Measurements from ENCODE around the gene SFRP2. TPM values are rescaled to one million over a fixed set of nuclear protein-coding genes. Genes with fewer than 3 reads are reported as not detected.

SFRP2 gene
- 4.1 TPM for total RNA-seq
- polyA plus RNA-seq (ENCODE audit: insufficient read depth, low read depth, low replicate concordance): not detected
- long read RNA-seq, donor 1, partial matches to known transcripts: 0 of 4 reads
- long read RNA-seq, donor 1, other reads (novel, unspliced or antisense): 0 of 4 reads
- long read RNA-seq, donor 2, partial matches to known transcripts: 0 of 4 reads
- long read RNA-seq, donor 2, other reads (novel, unspliced or antisense): 0 of 4 reads
- long read RNA-seq, donor 3, partial matches to known transcripts: 0 of 4 reads
- long read RNA-seq, donor 3, other reads (novel, unspliced or antisense): 0 of 4 reads
- long read RNA-seq, donor 4, partial matches to known transcripts: 0 of 2 reads
- long read RNA-seq, donor 4, other reads (novel, unspliced or antisense): 0 of 2 reads
- long read RNA-seq, donor 5, partial matches to known transcripts: 0 of 1 reads
- long read RNA-seq, donor 5, other reads (novel, unspliced or antisense): 0 of 1 reads
- long read RNA-seq, donor 6, partial matches to known transcripts: 0 of 4 reads
- long read RNA-seq, donor 6, other reads (novel, unspliced or antisense): 0 of 4 reads
- long read RNA-seq, donor 7, transcript SFRP2-201 (3 exons, 2,032 nt): major isoform, 6 of 6 reads
- long read RNA-seq, donor 7, partial matches to known transcripts: 0 of 6 reads
- long read RNA-seq, donor 7, other reads (novel, unspliced or antisense): 0 of 6 reads
- long read RNA-seq, donor 8, transcript SFRP2-201 (3 exons, 2,032 nt): major isoform, 10 of 10 reads
- long read RNA-seq, donor 8, partial matches to known transcripts: 0 of 10 reads
- long read RNA-seq, donor 8, other reads (novel, unspliced or antisense): 0 of 10 reads
- long read RNA-seq, donor 9, partial matches to known transcripts: 0 of 2 reads
- long read RNA-seq, donor 9, other reads (novel, unspliced or antisense): 0 of 2 reads
- long read RNA-seq, donor 10, transcript SFRP2-201 (3 exons, 2,032 nt): major isoform, 7 of 7 reads
- long read RNA-seq, donor 10, partial matches to known transcripts: 0 of 7 reads
- long read RNA-seq, donor 10, other reads (novel, unspliced or antisense): 0 of 7 reads

- no peak within 1 kb of the TSS for H3K27ac ChIP-seq (ENCODE audit: low read depth in 2 of 2, low read length in 2 of 2)
- FAIRE-seq: no peak
- intact Hi-C loops (cut with DNase I): no loop called here
- H3K9me3 ChIP-seq (ENCODE audit: control insufficient read depth in 2 of 3, insufficient read depth in 1 of 3, low read length in 3 of 3): no peaks in the 10 kb centered on the region
- no peak within 1 kb of the TSS for H3K9ac ChIP-seq (ENCODE audit: low read length in 3 of 3)
- H3K4me3 ChIP-seq (ENCODE audit: low read length in 3 of 3): peak within 1 kb of the TSS in 1 of 3 donors; percentile 20
- no peaks in the 10 kb centered on the region for H3K36me3 ChIP-seq (ENCODE audit: control insufficient read depth in 2 of 3, insufficient read depth in 3 of 3, low read length in 3 of 3)
- DNase-seq: peak; percentile 73 to 86 (median 78)
- H3K27me3 ChIP-seq (ENCODE audit: control insufficient read depth, insufficient read depth, low read length): peaks cover 19% of the 10 kb centered on the region
- no peak for TF ChIP-seq CTCF (IDR thresholded peaks at IDR 0.05; ENCODE audit: borderline replicate concordance, extremely low read depth, insufficient read depth)
- peaks cover 0 to 11% (median 0%) of the 10 kb centered on the region in 3 donors for H3K4me1 ChIP-seq (ENCODE audit: control insufficient read depth in 2 of 3, insufficient read depth in 2 of 3, low read depth in 1 of 3, low read length in 3 of 3)
These were observed at the start of gene SFRP2 for GRCh38 chr4:153788413-153789276. TSS of gene SFRP2 (minus strand) at chr4:153789083. CDS start at chr4:153788835, 248 bp downstream.

- Histone ChIP-seq H3K9me3 (ENCODE audit: control insufficient read depth in 2 of 3, insufficient read depth in 1 of 3, low read length in 3 of 3) (no peaks in the 10 kb centered on the region), H3K4me3 (ENCODE audit: low read length in 3 of 3) (no peak overlapping the region), H3K4me1 (ENCODE audit: control insufficient read depth in 2 of 3, insufficient read depth in 2 of 3, low read depth in 1 of 3, low read length in 3 of 3) (no peaks in the 10 kb centered on the region), H3K27ac (ENCODE audit: low read depth in 2 of 2, low read length in 2 of 2) (no peak overlapping the region), H3K27me3 (ENCODE audit: control insufficient read depth, insufficient read depth, low read length) (no peaks in the 10 kb centered on the region), H3K36me3 (ENCODE audit: control insufficient read depth in 2 of 3, insufficient read depth in 3 of 3, low read length in 3 of 3) (no peaks in the 10 kb centered on the region), H3K9ac (ENCODE audit: low read length in 3 of 3) (no peak overlapping the region)
- intact Hi-C loops (cut with DNase I): no loop called here
- FAIRE-seq (no peak), DNase-seq (peak in 1 of 5 donors; percentile 7)
- TF ChIP-seq CTCF (IDR thresholded peaks at IDR 0.05; ENCODE audit: borderline replicate concordance, extremely low read depth, insufficient read depth): no peak
These were observed 49.7 kb upstream of the SFRP2 start for GRCh38 chr4:153838564-153838963.

GRCh38 chr4:153834901-153835300, 46.0 kb upstream of the SFRP2 start:
- no peak for TF ChIP-seq CTCF (IDR thresholded peaks at IDR 0.05; ENCODE audit: borderline replicate concordance, extremely low read depth, insufficient read depth)
- Histone ChIP-seq H3K27ac (ENCODE audit: low read depth in 2 of 2, low read length in 2 of 2) (no peak overlapping the region), H3K9ac (ENCODE audit: low read length in 3 of 3) (no peak overlapping the region), H3K36me3 (ENCODE audit: control insufficient read depth in 2 of 3, insufficient read depth in 3 of 3, low read length in 3 of 3) (no peaks in the 10 kb centered on the region), H3K9me3 (ENCODE audit: control insufficient read depth in 2 of 3, insufficient read depth in 1 of 3, low read length in 3 of 3) (no peaks in the 10 kb centered on the region), H3K4me1 (ENCODE audit: control insufficient read depth in 2 of 3, insufficient read depth in 2 of 3, low read depth in 1 of 3, low read length in 3 of 3) (no peaks in the 10 kb centered on the region), H3K4me3 (ENCODE audit: low read length in 3 of 3) (no peak overlapping the region), H3K27me3 (ENCODE audit: control insufficient read depth, insufficient read depth, low read length) (no peaks in the 10 kb centered on the region)
- intact Hi-C loops (cut with DNase I): no loop called here
- FAIRE-seq (no peak), DNase-seq (no peak)

Measured in kidney (tissue), 22 donors.